Amniotic epithelial cell (primary cell): ENCODE results near the gene PARK7.
"Not testable (repeated sequence)": the region's sequence is repeated elsewhere in the genome, so short reads cannot be mapped to it uniquely, and the experiment has no call there.

Experiments used
- DNase-seq: peaks from one replicate; pipeline ENCODE4 v3.0.0-alpha.2; 2010; ENCODE audit warnings: low read depth

Gene PARK7

GRCh38 chr1:7943251-7943650 lies 18.3 kb upstream of the PARK7 start:
- DNase-seq = no peak

GRCh38 chr1:7948960-7949359 lies 12.6 kb upstream of the PARK7 start:
- DNase-seq = peak; percentile 72

- DNase-seq = not testable (repeated sequence)
Observed at GRCh38 chr1:7952791-7953190, 8.7 kb upstream of the PARK7 start.

GRCh38 chr1:7953850-7954609 lies 7.5 kb upstream of the PARK7 start:
- DNase-seq = peak; percentile 87

GRCh38 chr1:7954683-7955082 lies 6.8 kb upstream of the PARK7 start:
- DNase-seq = no peak

GRCh38 chr1:7956218-7957032 lies 5.1 kb upstream of the PARK7 start:
- peak; percentile 45 for DNase-seq

- no peak for DNase-seq
Observed at GRCh38 chr1:7960165-7960564, 1.3 kb upstream of the PARK7 start.

- DNase-seq = no peak
Observed at GRCh38 chr1:7960867-7961215, 670 bp upstream of the PARK7 start.

- no peak for DNase-seq
Observed at GRCh38 chr1:7962014-7962335, 464 bp downstream of the PARK7 start.

- DNase-seq = no peak
Observed at GRCh38 chr1:7962636-7963377, 1.3 kb downstream of the PARK7 start.

GRCh38 chr1:7963378-7963730 lies 1.8 kb downstream of the PARK7 start:
- DNase-seq = not testable (repeated sequence)

GRCh38 chr1:7963841-7964240 lies 2.3 kb downstream of the PARK7 start:
- not testable (repeated sequence) for DNase-seq

- no peak for DNase-seq
Observed at GRCh38 chr1:7964476-7964875, 3.0 kb downstream of the PARK7 start.

GRCh38 chr1:7967196-7967595 lies 5.7 kb downstream of the PARK7 start:
- DNase-seq = no peak

GRCh38 chr1:7967651-7968050 lies 6.1 kb downstream of the PARK7 start:
- no peak for DNase-seq

- no peak for DNase-seq
Observed at GRCh38 chr1:7970246-7970645, 8.7 kb downstream of the PARK7 start.

- DNase-seq = no peak
Observed at GRCh38 chr1:7971024-7971423, 9.5 kb downstream of the PARK7 start.

- DNase-seq = no peak
Observed at GRCh38 chr1:7972285-7972684, 10.8 kb downstream of the PARK7 start.

GRCh38 chr1:7973086-7973485 lies 11.6 kb downstream of the PARK7 start:
- DNase-seq = no peak

- DNase-seq = peak; percentile 77
Observed at GRCh38 chr1:7975212-7975865, 13.8 kb downstream of the PARK7 start.

- DNase-seq = no peak
Observed at GRCh38 chr1:7980984-7981383, 19.5 kb downstream of the PARK7 start.

GRCh38 chr1:7983086-7983778 lies 21.7 kb downstream of the PARK7 start:
- no peak for DNase-seq
